SK-N-SH (cell line): ENCODE measurements around the gene C6orf132.

Experiments used
- CTCF ChIP-seq: fragments of 200-600 bp; sonication (generic); IDR thresholded peaks from 2 replicates; pipeline ENCODE4 v1.6.1; 2017; ENCODE audit warnings: antibody characterized with exemption, mild to moderate bottlenecking, moderate library complexity
- IRF3 ChIP-seq: fragments of 150-350 bp; IDR thresholded peaks from 2 replicates; pipeline ENCODE4 v1.6.1; 2016; ENCODE audit warnings: mild to moderate bottlenecking, low read depth, low read length
- MXI1 ChIP-seq: IDR thresholded peaks from 2 replicates; pipeline ENCODE4 v1.6.1; 2012; ENCODE audit warnings: mild to moderate bottlenecking, low read depth, low read length, improper control_type of control experiment
- NRF1 ChIP-seq: IDR thresholded peaks from 2 replicates; pipeline ENCODE4 v1.6.1; 2012; ENCODE audit warnings: low read depth, mild to moderate bottlenecking, low read length
- POLR2AphosphoS5 ChIP-seq: IDR thresholded peaks from 2 replicates; pipeline ENCODE4 v1.6.1; 2012; ENCODE audit warnings: low read depth, low read length
- REST ChIP-seq: IDR thresholded peaks from 2 replicates; pipeline ENCODE4 v1.6.1; 2012; ENCODE audit warnings: mild to moderate bottlenecking, low read depth, low read length, moderate library complexity

DNA sequence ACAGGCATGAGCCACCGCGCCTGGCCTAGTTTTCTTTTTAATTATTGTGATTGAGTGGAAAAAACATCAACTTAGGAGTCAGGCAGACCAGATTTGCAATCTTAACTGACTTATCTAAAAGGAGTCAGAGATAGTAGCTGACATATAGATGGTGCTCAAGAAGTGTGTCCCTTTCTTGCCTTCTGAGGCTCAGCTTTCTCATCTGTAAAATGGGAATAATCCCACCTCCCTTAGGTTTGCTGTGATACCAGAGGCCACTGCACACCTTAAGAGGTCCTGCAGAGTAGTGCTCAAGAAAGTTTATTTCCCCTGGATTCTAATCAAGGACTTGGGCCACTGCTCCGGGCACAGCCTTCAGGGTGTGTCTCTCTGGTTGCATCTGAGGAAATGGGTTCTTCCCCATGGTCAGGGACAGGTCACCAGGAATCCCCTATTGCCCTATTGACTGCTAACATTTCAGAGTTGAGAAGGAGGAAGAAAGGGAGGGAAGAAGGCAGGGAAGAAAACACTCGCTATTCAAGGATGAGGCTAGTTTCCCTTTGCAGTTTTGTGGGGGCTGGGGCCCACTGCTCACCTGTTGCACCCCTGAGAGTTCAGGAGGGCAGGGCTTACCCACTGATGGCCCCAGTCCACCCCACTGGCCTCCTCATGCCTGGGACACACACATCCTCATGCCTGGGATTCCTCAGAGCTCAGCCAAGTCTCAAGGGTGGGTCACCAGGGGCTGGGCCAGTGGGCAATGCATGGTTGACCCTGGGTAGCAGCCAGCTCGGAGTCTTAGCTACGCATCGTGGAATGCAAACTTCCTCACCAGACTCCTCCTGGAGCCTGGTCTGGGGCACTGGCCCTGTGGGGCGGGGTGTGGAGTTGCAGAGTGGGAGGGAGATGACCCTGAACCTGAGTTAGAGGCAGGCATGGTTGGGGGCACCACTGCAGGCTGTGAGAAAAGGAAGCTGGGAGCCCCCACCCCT is 21.2 kb downstream of the C6orf132 start:
- TF ChIP-seq NRF1, result no peak
- no peak for TF ChIP-seq CTCF
- no peak for TF ChIP-seq IRF3
- no peak for TF ChIP-seq MXI1
- no peak for TF ChIP-seq POLR2AphosphoS5
- no peak for TF ChIP-seq REST
